ENCODE measurements around the gene RAB15.

RAB15 gene

DNA sequence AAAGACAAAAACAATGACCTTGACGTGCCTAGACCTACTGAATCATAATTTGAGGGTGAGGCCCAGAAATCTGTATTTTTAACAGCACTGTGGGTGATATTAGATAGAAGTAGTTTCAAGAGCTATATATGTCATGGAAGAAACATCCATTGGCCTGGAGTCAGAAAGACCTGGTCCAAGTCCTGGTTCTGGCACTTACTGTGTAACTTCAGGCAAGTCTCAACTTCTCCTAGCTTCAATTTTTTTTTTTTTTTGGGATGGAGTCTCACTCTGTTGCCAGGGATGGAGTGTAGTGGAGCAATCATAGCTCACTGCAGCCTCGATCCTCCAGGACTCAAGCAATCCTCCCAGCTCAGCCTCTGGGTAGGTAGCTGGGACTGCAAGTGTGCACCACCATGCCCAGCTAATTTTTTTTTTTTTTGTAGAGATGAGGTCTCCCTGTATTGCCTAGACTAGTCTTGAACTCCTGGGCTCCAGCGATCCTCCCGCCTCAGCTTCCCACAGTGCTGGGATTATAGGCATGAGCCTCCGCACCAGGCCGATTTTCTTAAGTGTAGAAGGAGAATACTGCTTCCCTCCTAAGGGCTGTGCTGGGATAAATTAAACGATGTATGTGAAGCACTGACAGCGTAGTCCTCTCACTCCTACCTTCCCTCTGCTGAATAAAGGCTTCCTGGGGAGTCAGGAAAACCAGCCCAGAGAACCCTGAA is 15.3 kb downstream of the RAB15 start:
- Histone ChIP-seq H3K4me1 (ENCODE audit: control insufficient read depth, insufficient read depth, low read length) (peaks cover 14% of the 10 kb centered on the region), H3K36me3 (ENCODE audit: control insufficient read depth, insufficient read depth, low read length) (peaks cover under 1% of the 10 kb centered on the region; the same call in 1 of the 2 replicates), H3K27ac (ENCODE audit: low read length) (no peak overlapping the region), H3K9me3 (ENCODE audit: control insufficient read depth, insufficient read depth, low read length) (no peaks in the 10 kb centered on the region), H3K27me3 (ENCODE audit: control insufficient read depth, insufficient read depth, low read length) (no peaks in the 10 kb centered on the region), H3K4me3 (ENCODE audit: low read length) (no peak overlapping the region)
- no peak for DNase-seq (ENCODE audit: low read depth, low spot score)
- WGBS (ENCODE audit: insufficient coverage, insufficient read length): no CpG with 5 or more reads among the region's 8 CpGs

DNA sequence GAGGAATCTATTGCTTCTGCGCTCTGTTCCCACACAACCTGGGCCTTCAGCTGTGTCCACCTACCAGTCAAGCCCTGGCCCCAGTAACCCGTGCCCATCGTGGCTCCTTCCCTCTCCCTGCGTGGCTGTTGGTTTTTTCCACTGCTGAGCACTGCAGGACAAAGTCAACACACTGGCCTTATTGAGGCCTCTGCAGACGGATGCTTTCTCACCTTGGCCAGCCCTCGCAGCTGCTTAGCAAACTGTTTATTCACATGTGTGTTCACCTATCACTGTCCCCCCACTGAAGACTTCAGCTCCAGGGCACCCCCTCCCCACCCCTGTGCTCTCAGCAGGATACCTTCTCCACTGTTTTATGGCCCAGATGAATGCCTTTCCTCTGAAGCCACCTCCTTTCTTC is 16.8 kb downstream of the RAB15 start:
- H3K27ac ChIP-seq (ENCODE audit: low read length): no peak overlapping the region
- DNase-seq (ENCODE audit: low read depth, low spot score): no peak
- no CpG with 5 or more reads among the region's 6 CpGs for WGBS (ENCODE audit: insufficient coverage, insufficient read length)

DNA sequence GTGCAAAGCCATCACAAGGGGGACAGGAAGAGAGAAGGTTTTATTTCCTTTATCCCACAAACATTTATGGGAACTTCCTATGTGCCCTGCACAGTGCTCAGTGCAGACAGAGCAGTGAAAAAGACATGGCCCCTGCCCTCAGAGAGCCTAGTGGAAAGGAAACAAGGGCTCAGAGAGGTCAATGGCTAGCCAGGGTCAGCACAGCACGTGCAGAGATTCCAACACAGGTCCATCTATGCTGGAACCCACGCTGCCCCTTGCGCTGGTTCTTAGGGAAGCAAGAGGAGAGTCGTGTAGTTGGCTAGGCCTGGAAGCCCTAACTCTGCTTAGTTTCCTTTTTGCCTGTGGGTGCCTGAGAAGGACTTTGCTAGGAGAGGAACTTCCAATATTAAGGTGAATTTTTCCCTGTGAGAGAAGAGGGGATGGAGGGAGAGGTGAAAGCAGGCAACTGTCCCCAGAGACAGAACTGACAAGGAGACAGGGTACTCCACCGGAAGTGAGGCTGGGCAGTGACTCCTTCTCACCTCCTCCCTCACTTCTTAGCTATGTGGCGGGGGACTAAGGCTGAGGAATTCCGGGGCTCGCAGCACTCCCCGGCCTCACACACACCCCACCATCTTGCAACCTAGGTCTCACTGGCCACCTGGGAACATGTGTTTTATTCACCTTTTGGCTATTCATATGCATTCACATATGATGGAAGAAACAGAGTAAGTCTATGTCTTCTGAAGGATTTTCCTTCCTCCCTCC is 17.5 kb downstream of the RAB15 start:
- no peak for DNase-seq (ENCODE audit: low read depth, low spot score)
- Histone ChIP-seq H3K27me3 (ENCODE audit: control insufficient read depth, insufficient read depth, low read length) (no peaks in the 10 kb centered on the region), H3K4me3 (ENCODE audit: low read length) (no peak overlapping the region), H3K4me1 (ENCODE audit: control insufficient read depth, insufficient read depth, low read length) (peaks cover 10% of the 10 kb centered on the region), H3K36me3 (ENCODE audit: control insufficient read depth, insufficient read depth, low read length) (peaks cover 8% of the 10 kb centered on the region), H3K27ac (ENCODE audit: low read length) (no peak overlapping the region), H3K9me3 (ENCODE audit: control insufficient read depth, insufficient read depth, low read length) (no peaks in the 10 kb centered on the region)
- WGBS (ENCODE audit: insufficient coverage, insufficient read length): no CpG with 5 or more reads among the region's 9 CpGs

More for the DNA sequence above, 16.8 kb downstream of the RAB15 start:
- peaks cover 12% of the 10 kb centered on the region for H3K4me1 ChIP-seq (ENCODE audit: control insufficient read depth, insufficient read depth, low read length)
- peaks cover 6% of the 10 kb centered on the region for H3K36me3 ChIP-seq (ENCODE audit: control insufficient read depth, insufficient read depth, low read length)
- no peak overlapping the region for H3K4me3 ChIP-seq (ENCODE audit: low read length)
- H3K9me3 ChIP-seq (ENCODE audit: control insufficient read depth, insufficient read depth, low read length): no peaks in the 10 kb centered on the region
- no peaks in the 10 kb centered on the region for H3K27me3 ChIP-seq (ENCODE audit: control insufficient read depth, insufficient read depth, low read length)

DNA sequence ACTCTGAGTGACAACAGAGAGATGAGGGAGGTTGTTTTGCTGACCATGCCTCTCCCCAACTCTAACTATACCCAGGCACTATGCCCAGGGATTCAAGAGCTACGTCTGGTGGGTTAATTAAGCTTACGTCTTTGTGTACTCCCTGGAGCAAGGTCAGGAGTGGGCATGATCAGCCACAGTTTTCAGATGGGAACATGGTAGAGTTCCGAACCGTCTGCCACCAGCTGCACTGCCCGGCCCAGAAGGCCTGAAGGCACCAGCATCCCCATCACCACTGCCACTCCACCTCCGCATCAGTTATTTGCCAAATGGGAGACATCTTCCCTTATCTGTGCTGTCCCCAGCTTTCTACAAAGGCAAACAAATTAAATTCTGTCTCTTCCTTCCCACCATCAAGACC is 18.5 kb downstream of the RAB15 start:
- no peak for DNase-seq (ENCODE audit: low read depth, low spot score)
- H3K27ac ChIP-seq (ENCODE audit: low read length): no peak overlapping the region
- no peaks in the 10 kb centered on the region for H3K27me3 ChIP-seq (ENCODE audit: control insufficient read depth, insufficient read depth, low read length)
- no peak overlapping the region for H3K4me3 ChIP-seq (ENCODE audit: low read length)
- WGBS (ENCODE audit: insufficient coverage, insufficient read length): no CpG with 5 or more reads among the region's 6 CpGs
- H3K36me3 ChIP-seq (ENCODE audit: control insufficient read depth, insufficient read depth, low read length): peaks cover 8% of the 10 kb centered on the region
- H3K9me3 ChIP-seq (ENCODE audit: control insufficient read depth, insufficient read depth, low read length): no peaks in the 10 kb centered on the region
- H3K4me1 ChIP-seq (ENCODE audit: control insufficient read depth, insufficient read depth, low read length): peaks cover 10% of the 10 kb centered on the region

DNA sequence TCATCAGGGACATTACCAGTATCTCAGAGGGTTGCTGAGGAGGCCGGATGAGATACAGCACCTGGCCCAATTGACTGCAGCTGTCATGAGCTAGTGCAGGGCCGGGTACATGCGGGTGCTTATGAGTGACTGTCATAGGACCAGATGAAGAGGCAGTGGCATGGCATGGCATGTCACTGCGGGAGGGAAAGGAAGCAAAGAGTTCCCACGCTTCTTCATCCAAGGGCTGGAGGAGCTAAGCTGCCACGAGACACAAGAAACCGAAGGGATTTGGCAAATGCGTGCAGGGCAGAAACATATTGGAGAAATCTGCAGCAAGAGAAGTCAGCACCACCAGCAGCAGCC is 18.9 kb downstream of the RAB15 start:
- Histone ChIP-seq H3K4me1 (ENCODE audit: control insufficient read depth, insufficient read depth, low read length) (peaks cover 10% of the 10 kb centered on the region), H3K9me3 (ENCODE audit: control insufficient read depth, insufficient read depth, low read length) (no peaks in the 10 kb centered on the region), H3K27me3 (ENCODE audit: control insufficient read depth, insufficient read depth, low read length) (no peaks in the 10 kb centered on the region), H3K36me3 (ENCODE audit: control insufficient read depth, insufficient read depth, low read length) (peaks cover 11% of the 10 kb centered on the region), H3K27ac (ENCODE audit: low read length) (no peak overlapping the region), H3K4me3 (ENCODE audit: low read length) (no peak overlapping the region)
- no CpG with 5 or more reads among the region's 8 CpGs for WGBS (ENCODE audit: insufficient coverage, insufficient read length)
- DNase-seq (ENCODE audit: low read depth, low spot score): no peak

DNA sequence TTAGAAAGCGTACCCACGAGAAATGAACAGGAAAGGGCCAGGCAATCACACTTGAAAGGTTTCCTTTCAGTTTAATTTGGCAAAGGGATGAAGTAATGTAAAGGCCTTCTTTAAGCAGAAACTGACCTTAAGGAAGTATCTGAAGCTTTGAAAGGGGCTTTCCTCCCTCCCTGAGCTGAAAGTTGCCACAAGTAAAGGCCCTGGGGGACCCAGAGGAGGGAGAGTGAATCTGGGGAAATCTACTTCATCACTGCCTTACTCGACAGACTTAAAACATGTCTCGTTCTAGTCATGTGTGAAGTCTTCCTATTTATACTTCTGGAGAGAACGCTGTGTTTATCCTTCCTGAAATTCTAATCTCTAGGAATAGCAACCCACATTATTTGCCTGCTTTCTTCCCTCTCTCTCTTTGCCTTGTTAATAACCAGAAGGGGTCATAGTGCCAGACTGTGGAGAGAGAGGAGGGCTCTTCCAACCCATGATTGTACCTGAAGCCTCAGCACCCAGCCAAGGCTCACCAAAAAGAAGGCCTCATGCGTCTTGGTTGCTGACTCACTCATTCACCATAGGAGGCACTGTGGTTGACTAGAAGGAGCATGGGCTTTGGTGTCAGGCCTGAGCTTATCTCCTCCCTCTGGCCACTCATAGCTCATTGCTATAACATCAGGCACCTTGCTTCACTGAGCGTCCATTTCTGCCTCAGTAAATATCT is 19.4 kb downstream of the RAB15 start:
- Histone ChIP-seq H3K9me3 (ENCODE audit: control insufficient read depth, insufficient read depth, low read length) (no peaks in the 10 kb centered on the region), H3K4me3 (ENCODE audit: low read length) (no peak overlapping the region), H3K36me3 (ENCODE audit: control insufficient read depth, insufficient read depth, low read length) (peaks cover 16% of the 10 kb centered on the region), H3K4me1 (ENCODE audit: control insufficient read depth, insufficient read depth, low read length) (peaks cover 10% of the 10 kb centered on the region), H3K27me3 (ENCODE audit: control insufficient read depth, insufficient read depth, low read length) (no peaks in the 10 kb centered on the region), H3K27ac (ENCODE audit: low read length) (no peak overlapping the region)
- WGBS (ENCODE audit: insufficient coverage, insufficient read length): no CpG with 5 or more reads among the region's 7 CpGs
- no peak for DNase-seq (ENCODE audit: low read depth, low spot score)

DNA sequence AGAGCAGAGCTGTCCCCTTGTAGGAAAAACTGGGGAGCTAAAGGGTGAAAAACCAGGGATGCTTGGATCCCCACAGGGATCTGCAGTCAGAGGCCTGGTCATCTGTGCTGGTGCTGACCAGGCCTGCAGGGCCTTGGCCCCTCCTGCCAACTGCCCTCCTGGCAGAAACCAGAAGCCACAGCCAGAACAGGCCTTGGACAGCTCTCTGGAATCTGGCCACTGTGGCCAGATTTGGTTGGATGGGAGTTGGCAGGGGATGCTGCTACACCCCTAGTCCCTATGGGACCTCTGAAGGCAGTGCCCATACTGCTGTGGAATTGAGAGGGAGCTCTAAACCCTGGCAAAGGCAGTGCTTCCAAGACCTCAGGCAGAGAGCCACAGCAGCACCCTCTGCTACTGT is 20.4 kb downstream of the RAB15 start:
- Histone ChIP-seq H3K36me3 (ENCODE audit: control insufficient read depth, insufficient read depth, low read length) (peaks cover 18% of the 10 kb centered on the region), H3K4me3 (ENCODE audit: low read length) (no peak overlapping the region), H3K9me3 (ENCODE audit: control insufficient read depth, insufficient read depth, low read length) (no peaks in the 10 kb centered on the region), H3K27me3 (ENCODE audit: control insufficient read depth, insufficient read depth, low read length) (no peaks in the 10 kb centered on the region), H3K4me1 (ENCODE audit: control insufficient read depth, insufficient read depth, low read length) (peaks cover 7% of the 10 kb centered on the region), H3K27ac (ENCODE audit: low read length) (no peak overlapping the region)
- no peak for DNase-seq (ENCODE audit: low read depth, low spot score)

DNA sequence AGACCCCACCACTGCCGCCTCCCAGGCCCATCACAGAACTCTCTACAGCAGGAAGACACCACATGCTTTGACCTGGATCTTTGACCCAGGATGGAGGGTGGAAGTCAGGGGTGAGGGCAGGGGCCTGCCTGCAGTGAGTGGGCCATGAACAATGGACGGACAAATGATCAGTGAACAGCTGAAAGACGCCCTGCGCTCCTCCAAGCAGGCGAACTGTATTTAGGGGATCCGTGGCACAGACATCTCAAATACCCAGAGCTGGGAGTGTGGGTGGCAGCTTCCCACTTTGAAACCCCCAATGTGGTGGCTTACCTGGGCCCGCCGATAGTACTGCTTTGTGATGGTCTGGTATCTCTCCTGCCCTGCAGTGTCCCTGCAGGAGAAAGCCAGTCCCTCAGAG is 20.8 kb downstream of the RAB15 start:
- no peaks in the 10 kb centered on the region for H3K27me3 ChIP-seq (ENCODE audit: control insufficient read depth, insufficient read depth, low read length)
- peaks cover 7% of the 10 kb centered on the region for H3K4me1 ChIP-seq (ENCODE audit: control insufficient read depth, insufficient read depth, low read length)
- no peak overlapping the region for H3K27ac ChIP-seq (ENCODE audit: low read length)
- WGBS (ENCODE audit: insufficient coverage, insufficient read length): no CpG with 5 or more reads among the region's 8 CpGs
- no peak overlapping the region for H3K4me3 ChIP-seq (ENCODE audit: low read length)
- no peaks in the 10 kb centered on the region for H3K9me3 ChIP-seq (ENCODE audit: control insufficient read depth, insufficient read depth, low read length)
- no peak for DNase-seq (ENCODE audit: low read depth, low spot score)
- peaks cover 18% of the 10 kb centered on the region for H3K36me3 ChIP-seq (ENCODE audit: control insufficient read depth, insufficient read depth, low read length)

DNA sequence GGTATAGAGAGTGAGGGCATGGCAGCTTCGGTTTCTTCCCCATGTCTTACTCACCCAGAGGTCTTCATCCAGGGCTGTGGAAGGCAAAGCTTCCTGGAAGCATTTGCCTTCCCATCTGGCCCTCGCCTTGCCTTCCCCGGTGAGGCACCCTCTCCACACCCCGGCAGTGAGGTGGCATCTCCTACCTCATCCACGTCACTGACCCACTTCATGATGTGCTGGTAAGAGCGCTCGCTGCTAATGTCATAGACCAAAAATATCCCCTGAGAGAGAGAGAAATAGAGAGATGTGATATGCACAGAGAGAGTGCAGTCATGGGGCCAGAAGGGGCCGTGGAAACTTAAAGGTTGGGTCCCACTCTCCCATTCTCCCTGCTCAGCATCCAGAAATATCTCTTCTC is 21.2 kb downstream of the RAB15 start:
- Histone ChIP-seq H3K27me3 (ENCODE audit: control insufficient read depth, insufficient read depth, low read length) (no peaks in the 10 kb centered on the region), H3K9me3 (ENCODE audit: control insufficient read depth, insufficient read depth, low read length) (no peaks in the 10 kb centered on the region), H3K36me3 (ENCODE audit: control insufficient read depth, insufficient read depth, low read length) (peaks cover 18% of the 10 kb centered on the region), H3K4me3 (ENCODE audit: low read length) (no peak overlapping the region), H3K4me1 (ENCODE audit: control insufficient read depth, insufficient read depth, low read length) (peaks cover 6% of the 10 kb centered on the region), H3K27ac (ENCODE audit: low read length) (no peak overlapping the region)
- no peak for DNase-seq (ENCODE audit: low read depth, low spot score)
- WGBS (ENCODE audit: insufficient coverage, insufficient read length): no CpG with 5 or more reads among the region's 8 CpGs

DNA sequence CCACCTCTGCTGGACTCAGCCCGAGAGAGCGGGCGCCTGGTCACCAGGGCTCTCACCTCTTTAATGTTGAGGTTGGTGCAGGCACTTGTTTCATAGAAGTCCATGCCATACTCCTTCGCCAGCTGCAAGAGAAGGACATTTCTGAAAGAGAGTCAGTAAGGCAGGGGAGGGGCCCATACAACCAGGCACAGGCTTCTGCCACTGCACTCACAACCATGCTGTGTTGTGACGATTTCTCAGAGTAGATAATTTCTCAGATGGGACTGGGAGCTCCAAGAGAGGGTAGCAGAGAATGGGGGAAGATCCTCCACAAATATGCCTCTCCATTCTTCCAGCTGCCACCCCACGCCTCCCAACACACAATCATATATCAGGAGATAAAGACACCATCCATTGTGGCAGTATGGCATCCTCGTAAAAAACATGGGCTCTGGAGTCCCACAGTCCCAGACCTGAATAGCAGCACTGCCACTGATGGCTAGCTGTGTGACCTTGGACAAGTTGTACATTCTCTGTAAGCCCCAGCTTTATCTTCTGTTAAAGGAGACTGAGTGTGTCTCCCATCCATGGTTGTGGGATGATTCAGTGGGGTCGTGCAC is 23.4 kb downstream of the RAB15 start:
- H3K27ac ChIP-seq (ENCODE audit: low read length): no peak overlapping the region
- no peaks in the 10 kb centered on the region for H3K27me3 ChIP-seq (ENCODE audit: control insufficient read depth, insufficient read depth, low read length)
- no CpG with 5 or more reads among the region's 8 CpGs for WGBS (ENCODE audit: insufficient coverage, insufficient read length)
- H3K9me3 ChIP-seq (ENCODE audit: control insufficient read depth, insufficient read depth, low read length): no peaks in the 10 kb centered on the region
- H3K36me3 ChIP-seq (ENCODE audit: control insufficient read depth, insufficient read depth, low read length): peaks cover 18% of the 10 kb centered on the region
- DNase-seq (ENCODE audit: low read depth, low spot score): no peak
- H3K4me1 ChIP-seq (ENCODE audit: control insufficient read depth, insufficient read depth, low read length): no peaks in the 10 kb centered on the region; the same call in 1 of the 2 replicates
- H3K4me3 ChIP-seq (ENCODE audit: low read length): no peak overlapping the region

Measured in iPS DF 6.9 (cell line).